Measurements from ENCODE around the gene NSG1. TPM values are rescaled to one million over a fixed set of nuclear protein-coding genes. Genes with fewer than 3 reads are reported as not detected.

NSG1 gene
- total RNA-seq, 2 donors from 2014 or later, result 14.4 to 19.6 TPM

- DNase-seq (ENCODE audit: low spot score), result no peak
- no peak for TF ChIP-seq CTCF (IDR thresholded peaks at IDR 0.05)
- Histone ChIP-seq H3K27me3 (no peaks in the 10 kb centered on the region), H3K4me1 (no peaks in the 10 kb centered on the region), H3K36me3 (peaks cover 15% of the 10 kb centered on the region), H3K27ac (no peak overlapping the region), H3K9me3 (no peaks in the 10 kb centered on the region), H3K4me3 (no peak overlapping the region)
These were observed 52.9 kb downstream of the NSG1 start for GRCh38 chr4:4439782-4440181.

- H3K9me3 ChIP-seq, result no peaks in the 10 kb centered on the region
- no peaks in the 10 kb centered on the region for H3K4me1 ChIP-seq
- no peak overlapping the region for H3K27ac ChIP-seq
- no peak overlapping the region for H3K4me3 ChIP-seq
- H3K27me3 ChIP-seq, result no peaks in the 10 kb centered on the region
- no peak for DNase-seq (ENCODE audit: low spot score)
- TF ChIP-seq CTCF (IDR thresholded peaks at IDR 0.05), result no peak
- peaks cover 15% of the 10 kb centered on the region for H3K36me3 ChIP-seq
These were observed 53.6 kb downstream of the NSG1 start for GRCh38 chr4:4440333-4441061.

GRCh38 chr4:4443821-4444220 lies 56.9 kb downstream of the NSG1 start:
- Histone ChIP-seq H3K4me1 (no peaks in the 10 kb centered on the region), H3K9me3 (no peaks in the 10 kb centered on the region), H3K27ac (no peak overlapping the region), H3K27me3 (no peaks in the 10 kb centered on the region), H3K4me3 (no peak overlapping the region), H3K36me3 (no peaks in the 10 kb centered on the region)
- no peak for DNase-seq (ENCODE audit: low spot score)
- TF ChIP-seq CTCF (IDR thresholded peaks at IDR 0.05), result no peak

- no peak overlapping the region for H3K27ac ChIP-seq
- H3K27me3 ChIP-seq, result no peaks in the 10 kb centered on the region
- H3K4me3 ChIP-seq, result no peak overlapping the region
- no peaks in the 10 kb centered on the region for H3K36me3 ChIP-seq
- H3K4me1 ChIP-seq, result no peaks in the 10 kb centered on the region
- TF ChIP-seq CTCF (IDR thresholded peaks at IDR 0.05), result no peak
- no peak for DNase-seq (ENCODE audit: low spot score)
- no peaks in the 10 kb centered on the region for H3K9me3 ChIP-seq
These were observed 59.5 kb downstream of the NSG1 start for GRCh38 chr4:4446434-4446833.

GRCh38 chr4:4455210-4455865 lies 68.4 kb downstream of the NSG1 start:
- no peak overlapping the region for H3K27ac ChIP-seq
- no peaks in the 10 kb centered on the region for H3K27me3 ChIP-seq
- DNase-seq (ENCODE audit: low spot score), result no peak
- peaks cover 0 to 8% of the 10 kb centered on the region in 2 donors for H3K9me3 ChIP-seq
- no peak overlapping the region for H3K4me3 ChIP-seq
- H3K36me3 ChIP-seq, result peaks cover 67% of the 10 kb centered on the region
- TF ChIP-seq CTCF (IDR thresholded peaks at IDR 0.05), result no peak
- H3K4me1 ChIP-seq, result no peaks in the 10 kb centered on the region

All from right atrium auricular region (tissue), 2 donors.